ENCODE results near the gene KREMEN1.
"Not testable (repeated sequence)": the region's sequence is repeated elsewhere in the genome, so short reads cannot be mapped to it uniquely, and the experiment has no call there.

KREMEN1 gene

DNA sequence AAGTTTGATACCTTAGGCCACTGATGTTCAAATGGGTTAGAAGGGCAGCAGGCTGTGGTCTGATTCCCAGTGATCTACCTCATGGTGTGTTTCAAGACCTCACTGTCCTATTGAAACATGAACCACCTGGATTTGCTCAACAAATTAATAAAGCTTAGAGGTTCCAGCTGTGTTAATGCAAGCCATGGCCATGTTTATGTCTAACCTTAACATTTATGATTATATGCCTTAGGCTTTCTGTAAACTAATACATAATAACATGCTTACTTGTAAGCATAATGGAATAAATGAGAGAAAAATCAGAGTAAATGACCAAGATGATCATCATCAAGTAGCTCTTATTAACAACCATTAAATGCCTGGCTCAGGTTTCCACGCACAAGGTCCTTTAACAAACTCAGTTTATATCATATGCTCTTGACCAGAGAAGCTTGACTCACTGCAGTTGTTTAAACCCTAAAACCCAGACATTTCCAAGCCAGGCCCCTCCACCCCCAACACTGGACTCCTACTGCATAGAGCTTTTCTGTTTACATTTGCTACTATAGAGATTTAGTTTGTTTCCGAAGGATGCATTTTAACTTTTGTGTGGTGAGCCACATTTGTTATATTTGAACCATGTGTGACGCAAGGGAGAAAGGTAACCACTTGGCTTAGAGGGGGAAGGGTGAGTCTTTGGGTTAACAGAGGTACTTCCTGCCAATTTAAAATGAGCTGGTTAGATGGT lies 43.7 kb downstream of the KREMEN1 start:
- intact Hi-C loops (cut with DNase I), result no loop called here

DNA sequence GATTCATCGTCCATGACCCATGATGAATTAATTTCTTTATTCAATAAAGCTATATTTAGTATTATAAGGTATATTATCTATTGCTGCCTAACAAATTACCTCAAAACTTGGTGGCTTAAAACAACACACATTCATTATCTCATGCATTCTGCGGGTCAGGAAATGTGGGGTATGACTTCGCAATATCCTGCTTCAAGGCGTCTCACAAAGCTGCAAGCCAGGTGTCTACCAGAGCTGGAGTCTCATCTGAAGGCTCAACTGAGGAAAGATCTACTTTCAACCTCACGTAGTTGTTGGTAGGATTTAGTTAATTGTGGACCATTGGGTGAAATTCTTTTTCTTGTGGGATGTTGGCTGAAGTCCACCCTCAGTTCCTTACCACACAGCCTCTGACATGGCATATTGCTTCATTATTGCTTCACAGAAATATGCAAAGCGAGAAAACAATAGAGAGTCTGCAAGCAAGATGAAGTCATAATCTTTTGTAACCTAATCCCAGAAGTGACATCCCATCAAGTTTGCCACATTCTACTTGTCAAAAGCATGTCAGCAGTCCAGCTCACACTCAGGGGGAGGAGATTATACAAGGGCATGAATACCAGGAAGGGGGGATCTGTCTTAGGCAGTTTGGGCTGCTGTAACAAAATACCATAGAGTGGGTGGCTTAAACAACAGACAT lies 45.1 kb downstream of the KREMEN1 start:
- DNase-seq, result no peak
- intact Hi-C loops (cut with DNase I), result no loop called here

More for the DNA sequence above, 43.7 kb downstream of the KREMEN1 start:
- DNase-seq, result no peak

DNA sequence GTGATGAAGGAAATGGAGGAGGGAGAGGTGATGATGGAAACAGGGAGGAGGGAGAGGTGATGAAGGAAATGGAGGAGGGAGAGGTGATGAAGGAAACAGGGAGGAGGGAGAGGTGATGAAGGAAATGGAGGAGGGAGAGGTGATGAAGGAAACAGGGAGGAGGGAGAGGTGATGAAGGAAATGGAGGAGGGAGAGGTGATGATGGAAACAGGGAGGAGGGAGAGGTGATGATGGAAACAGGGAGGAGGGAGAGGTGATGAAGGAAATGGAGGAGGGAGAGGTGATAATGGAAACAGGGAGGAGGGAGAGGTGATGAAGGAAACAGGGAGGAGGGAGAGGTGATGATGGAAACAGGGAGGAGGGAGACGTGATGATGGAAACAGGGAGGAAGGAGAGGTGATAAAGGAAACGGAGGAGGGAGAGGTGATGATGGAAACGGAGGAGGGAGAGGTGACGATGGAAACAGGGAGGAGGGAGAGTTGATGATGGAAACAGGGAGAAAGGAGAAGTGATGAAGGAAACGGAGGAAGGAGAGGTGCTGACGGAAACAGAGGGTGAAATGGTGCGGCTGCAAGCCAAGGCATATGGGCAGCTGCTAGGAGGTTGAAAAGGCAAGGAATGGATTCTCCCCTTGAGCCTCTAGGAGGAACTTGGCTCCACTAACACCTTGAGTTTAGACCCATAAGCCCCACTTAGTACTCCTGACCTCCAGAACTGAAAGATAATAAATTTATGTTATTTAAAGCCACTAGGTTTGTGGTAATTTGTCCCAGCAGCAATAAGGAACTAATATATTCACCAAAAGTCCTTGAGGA lies 47.5 kb downstream of the KREMEN1 start:
- intact Hi-C loops (cut with DNase I); DNase-seq: not testable (repeated sequence)

DNA sequence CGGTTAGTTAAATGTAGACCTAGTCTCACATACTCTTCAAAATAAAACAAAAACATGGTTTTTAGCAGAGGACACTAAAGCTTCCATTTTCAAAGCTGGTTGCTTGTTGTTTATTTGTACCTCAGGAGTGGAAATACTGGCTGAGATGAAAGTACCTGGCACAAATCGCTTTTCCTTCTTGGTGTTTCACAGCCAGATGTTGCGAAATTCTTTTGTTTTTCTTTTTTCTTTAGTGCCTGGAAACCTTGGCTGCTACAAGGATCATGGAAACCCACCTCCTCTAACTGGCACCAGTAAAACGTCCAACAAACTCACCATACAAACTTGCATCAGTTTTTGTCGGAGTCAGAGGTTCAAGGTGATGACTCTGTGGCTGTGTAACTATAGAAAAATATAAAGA lies 48.3 kb downstream of the KREMEN1 start:
- no peak for DNase-seq

DNA sequence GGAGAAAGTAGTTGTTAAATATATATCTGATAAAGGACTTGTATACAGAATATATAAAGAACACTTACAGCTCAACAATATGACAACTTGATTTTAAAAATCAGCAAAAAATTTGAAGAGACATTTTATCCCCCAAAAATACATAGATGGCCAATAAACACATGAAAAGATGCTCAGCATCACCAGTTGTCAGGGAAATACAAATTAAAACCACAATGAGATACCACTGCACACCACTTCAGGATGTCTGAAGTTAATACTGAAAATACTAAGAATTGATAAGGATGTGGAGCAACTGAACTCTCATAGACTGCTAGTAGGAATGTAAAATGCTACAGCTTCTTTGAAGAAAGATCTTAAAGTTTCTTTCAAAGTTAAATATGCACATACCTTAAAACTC lies 49.2 kb downstream of the KREMEN1 start:
- no peak for DNase-seq
- intact Hi-C loops (cut with DNase I), result no loop called here

More for the DNA sequence above, 48.3 kb downstream of the KREMEN1 start:
- intact Hi-C loops (cut with DNase I), result no loop called here

DNA sequence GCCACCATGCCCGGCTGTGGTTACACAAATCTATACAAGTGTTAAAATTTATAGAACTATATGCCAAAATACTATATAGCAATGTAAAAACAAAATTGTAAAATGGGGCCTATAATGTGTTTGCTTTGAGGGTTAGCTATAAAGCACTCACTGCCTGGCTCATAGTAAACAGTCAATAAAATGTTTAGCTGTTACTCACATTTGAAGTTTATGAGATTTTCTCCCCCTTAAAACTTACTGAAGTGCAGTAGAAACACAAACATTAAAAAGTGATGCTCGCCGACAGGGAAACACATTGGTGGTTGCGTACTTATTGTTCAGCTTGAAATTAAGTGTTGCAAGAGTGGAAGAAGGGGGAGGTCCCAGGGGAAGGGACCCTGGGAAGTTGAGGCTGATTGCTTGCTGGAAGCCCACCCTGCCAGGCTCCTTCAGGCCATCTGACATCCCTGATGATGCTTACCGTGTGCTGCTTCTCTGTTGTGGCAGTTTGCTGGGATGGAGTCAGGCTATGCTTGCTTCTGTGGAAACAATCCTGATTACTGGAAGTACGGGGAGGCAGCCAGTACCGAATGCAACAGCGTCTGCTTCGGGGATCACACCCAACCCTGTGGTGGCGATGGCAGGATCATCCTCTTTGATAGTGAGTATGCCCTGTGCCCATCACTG lies 52.1 kb downstream of the KREMEN1 start:
- no peak for DNase-seq
- intact Hi-C loops (cut with DNase I), result no loop called here

DNA sequence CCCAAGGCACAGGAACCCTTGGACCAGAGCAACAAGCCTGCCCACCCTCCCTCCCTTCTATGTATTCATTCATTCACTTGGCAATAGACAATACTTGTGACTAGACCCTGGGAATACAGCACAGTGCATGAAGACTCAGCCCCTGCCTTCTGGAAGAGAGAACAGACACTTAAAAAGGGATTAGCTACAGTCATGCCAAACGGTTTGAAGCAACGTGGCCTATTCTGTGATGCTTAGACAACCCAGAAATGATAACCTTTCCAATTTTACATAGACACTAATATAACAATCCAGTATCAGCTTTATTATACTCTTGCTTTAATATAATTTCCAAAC lies 52.6 kb downstream of the KREMEN1 start:
- intact Hi-C loops (cut with DNase I), result no loop called here
- DNase-seq, result no peak

DNA sequence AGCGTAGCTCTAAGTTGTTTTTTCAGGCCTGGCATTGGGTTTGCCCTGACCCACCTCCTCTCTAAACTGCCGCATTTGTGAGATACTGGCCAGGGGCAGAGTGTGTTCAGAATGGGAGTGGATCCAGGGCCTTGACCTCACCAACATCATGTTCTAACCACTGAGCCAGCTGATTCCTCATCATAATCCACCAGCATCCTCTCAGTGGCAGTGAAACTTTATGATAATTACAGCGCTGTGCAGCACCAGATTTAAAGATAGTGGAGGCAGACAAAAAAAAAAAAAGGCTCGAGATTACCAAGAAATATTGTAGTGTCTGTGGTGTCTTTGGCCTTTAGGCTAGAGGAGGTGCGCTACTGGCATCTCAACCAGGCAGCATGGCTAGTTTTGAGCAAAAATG lies 53.0 kb downstream of the KREMEN1 start:
- intact Hi-C loops (cut with DNase I), result no loop called here
- DNase-seq, result no peak

DNA sequence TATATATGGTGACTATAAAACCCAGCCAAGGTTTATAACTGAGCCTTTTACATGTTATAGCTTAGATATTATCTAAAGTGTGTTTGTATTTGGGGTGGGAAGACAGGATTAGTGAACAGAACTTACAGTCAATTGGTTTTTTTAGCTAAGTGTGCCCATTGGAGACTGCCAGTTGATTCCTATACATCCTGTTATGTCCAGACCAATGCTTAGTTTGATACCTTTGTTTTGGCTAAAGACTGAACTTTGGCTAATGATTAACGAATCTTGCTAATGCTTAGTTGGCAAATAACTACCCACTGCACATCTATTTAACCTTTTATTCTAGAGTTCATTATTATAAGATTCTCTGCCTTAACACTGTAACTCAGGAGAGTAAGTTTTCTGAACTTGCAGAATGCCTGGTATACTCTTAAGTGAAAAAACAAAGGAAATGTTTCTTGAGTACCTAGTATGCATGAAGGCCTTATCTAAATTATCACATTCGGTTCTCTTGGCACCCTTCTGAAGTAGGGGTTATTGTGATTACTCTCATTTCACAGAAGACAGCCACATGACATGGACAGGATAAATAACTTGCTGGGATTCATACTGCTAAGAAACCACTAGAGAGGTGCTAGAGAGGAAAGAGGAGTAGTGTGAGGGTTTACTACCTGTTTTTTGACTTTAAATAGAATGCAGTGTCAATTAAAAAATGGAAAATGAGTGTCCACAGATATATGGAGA lies 54.0 kb downstream of the KREMEN1 start:
- intact Hi-C loops (cut with DNase I), result no loop called here
- DNase-seq, result no peak

DNA sequence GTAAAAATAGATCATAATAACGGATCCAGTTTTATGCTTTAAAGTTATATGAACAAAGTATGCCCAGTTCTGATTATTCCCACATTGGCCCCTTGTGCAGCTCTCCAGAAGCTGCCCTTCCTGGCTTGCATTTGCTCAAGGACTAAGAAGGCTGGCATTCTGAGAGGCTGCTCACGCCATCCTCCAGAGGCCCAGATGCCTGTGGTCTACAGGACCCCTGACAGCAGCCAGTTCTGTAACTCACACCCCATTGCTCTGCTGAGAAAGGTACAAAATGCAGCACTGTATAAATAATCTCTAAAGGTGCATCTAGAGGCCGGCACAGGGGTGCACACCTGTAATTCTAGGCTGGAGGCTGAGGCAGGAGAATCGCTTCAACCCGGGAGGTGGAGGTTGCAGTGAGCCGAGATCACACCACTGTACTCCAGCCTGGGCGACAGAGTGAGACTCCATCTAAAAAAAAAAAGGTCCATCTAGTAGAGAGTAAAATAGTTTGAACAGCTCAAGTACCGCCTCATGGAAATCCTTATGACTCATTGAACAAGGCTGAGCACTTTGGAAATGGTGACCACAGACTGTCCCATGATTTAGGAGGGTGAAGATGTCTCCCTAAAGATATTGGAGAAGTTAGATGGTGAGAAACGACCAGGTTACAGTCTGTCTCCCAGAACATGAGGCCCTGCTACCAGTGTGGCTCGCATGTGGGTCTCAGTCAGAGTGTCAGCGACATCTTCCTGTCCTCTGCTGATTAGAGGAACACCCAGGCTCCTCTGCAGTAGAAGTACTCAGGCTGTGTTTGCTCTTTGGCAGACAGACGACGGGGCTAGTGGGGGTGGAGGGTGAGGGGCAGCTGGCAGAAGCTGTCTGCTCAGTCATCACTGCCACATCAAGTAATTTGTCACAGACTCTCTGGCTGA lies 56.3 kb downstream of the KREMEN1 start:
- intact Hi-C loops (cut with DNase I), result no loop called here
- DNase-seq, result peak in 4 of 42 donors; percentile 12 to 59 (median 40)

DNA sequence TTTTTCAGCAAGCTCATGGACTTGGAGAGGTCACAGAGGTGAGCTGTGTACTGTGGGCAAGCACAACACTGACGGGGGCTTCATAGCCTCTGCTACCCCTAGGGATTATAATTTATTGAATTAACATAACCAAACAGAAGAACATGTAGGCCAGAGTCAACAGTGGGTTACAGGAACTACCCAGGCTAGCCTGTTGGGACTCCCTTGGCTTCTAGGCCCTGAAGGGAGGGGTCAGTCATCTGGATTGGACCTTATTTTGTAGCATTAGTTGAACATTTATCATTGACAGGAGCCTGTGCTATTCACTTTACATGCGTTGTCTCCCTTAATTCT lies 56.9 kb downstream of the KREMEN1 start:
- DNase-seq, result no peak
- intact Hi-C loops (cut with DNase I), result no loop called here

DNA sequence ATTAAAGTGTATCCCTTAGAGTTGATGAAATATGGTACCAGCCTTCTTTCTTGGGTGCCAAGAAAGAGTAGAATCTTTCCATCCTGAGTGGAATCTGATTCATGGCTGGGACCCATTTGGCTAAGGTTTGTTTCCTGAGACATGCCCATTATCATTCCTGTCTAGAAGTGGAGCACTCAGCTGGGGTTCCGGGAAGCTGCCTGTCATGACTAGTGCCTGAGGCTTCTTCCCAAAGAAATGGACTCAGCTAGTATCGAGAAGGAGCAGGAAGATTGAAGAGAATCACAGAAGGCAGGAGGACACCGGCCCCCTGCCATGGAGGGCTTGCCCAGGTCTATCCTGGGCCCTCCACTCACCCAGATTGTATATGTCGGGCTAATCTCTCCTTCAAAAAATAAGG lies 57.6 kb downstream of the KREMEN1 start:
- DNase-seq, result no peak
- intact Hi-C loops (cut with DNase I), result no loop called here

DNA sequence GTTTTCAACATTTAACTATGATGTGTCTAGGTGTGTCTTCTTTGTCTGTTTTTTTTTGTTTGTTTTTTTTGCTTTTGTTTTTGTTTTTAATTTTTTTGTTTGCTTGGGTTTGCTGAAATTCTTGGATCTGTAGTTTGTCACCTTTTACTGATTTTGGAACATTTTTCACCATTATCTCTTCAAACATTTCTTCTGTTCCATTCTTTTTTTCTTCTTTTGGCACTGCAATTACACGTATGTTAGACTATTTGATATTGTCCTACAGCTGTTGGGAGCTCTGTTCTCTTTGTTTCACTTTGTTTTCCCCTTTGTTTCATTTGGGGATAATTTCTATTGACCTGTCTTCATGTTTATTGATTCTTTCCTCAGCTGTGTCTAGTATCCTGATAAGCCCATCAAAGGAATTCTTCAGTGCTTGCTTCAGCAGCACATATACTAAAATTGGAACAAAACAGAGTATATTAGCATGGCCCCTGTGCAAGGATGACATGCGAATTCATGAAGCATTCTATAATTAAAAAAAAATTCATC lies 60.8 kb downstream of the KREMEN1 start:
- intact Hi-C loops (cut with DNase I), result no loop called here
- no peak for DNase-seq

DNA sequence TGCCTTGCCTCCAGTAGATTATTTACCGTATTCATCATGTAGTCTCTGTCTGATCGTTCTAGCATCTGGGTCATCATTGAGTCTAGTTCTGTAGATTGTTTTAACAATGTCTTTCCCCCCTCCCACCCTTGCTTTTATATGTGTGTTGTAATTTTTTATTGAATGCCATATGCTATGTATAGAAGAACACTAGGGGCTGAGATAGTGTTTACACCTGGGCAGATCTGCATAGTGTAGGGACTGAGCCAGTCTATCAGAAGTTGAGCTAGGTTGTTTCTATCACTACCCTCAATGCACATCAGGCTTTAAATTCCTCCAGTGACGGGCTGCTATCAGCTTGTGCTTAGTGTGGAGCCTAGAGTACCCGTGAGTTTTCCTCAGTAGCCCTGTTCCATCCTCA lies 61.6 kb downstream of the KREMEN1 start:
- no peak for DNase-seq
- intact Hi-C loops (cut with DNase I), result no loop called here

DNA sequence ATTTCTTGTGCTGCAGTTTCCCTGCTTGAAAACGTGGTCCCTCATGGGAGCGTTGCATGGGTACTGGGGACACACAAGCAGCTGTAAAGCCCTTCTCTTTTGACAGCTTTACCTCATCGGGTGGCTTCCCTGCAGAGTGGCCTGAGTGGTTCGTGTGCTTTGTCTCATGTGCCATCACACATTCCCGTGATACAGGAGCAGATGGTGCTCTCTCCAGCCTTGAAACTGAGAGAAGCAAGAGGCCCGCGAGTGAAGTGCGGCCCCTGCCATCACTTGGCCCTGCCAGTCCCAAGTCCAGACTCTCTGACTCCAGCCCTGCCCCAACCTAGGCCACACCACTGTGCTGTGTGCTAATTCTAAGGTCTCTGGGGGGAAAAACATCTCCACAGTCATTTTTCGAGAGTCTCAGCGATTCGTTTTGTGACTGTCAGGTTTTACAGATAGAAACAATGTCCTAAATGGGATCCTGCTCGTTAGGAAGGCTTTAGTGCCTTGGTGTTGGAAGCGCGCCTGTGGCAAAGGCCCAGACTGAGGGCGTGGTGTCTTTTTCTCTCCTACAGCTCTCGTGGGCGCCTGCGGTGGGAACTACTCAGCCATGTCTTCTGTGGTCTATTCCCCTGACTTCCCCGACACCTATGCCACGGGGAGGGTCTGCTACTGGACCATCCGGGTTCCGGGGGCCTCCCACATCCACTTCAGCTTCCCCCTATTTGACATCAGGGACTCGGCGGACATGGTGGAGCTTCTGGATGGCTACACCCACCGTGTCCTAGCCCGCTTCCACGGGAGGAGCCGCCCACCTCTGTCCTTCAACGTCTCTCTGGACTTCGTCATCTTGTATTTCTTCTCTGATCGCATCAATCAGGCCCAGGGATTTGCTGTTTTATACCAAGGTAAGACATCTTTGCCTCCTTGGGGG lies 64.2 kb downstream of the KREMEN1 start:
- DNase-seq, result no peak
- intact Hi-C loops (cut with DNase I), result no loop called here

DNA sequence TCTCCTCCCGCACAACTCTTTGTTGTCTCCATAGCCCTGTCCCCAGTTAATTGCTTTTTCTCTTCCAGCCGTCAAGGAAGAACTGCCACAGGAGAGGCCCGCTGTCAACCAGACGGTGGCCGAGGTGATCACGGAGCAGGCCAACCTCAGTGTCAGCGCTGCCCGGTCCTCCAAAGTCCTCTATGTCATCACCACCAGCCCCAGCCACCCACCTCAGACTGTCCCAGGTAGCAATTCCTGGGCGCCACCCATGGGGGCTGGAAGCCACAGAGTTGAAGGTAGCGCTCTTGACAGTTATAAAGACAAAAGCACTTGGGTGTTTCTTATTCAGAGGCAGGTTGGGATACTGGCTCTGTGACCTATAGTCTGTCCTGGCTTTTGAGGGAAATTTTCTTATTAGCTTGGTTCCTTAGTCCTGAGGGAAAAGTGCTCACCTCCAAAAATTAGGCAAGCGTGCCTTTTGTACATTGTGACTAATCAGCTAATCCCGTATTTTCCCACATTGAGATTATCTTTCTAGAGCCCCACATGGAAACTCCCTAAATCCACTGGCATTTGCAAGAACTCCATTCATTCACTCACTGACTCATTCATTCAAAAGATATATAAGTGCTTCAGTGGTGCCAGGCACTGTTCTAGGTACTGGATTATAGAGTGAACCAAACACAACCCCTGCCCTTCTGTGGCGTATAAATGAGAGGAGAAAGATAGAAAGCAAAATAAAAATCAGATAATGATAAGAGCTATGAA lies 65.9 kb downstream of the KREMEN1 start:
- no peak for DNase-seq
- intact Hi-C loops (cut with DNase I), result no loop called here
